Measurements from ENCODE around the gene KCNJ14. TPM values are rescaled to one million over a fixed set of nuclear protein-coding genes. Genes with fewer than 3 reads are reported as not detected.
A peak's percentile ranks its signal among the peaks of the same experiment; 100 is the strongest.

KCNJ14 gene
- polyA plus RNA-seq, 1 of the 3 experiments (the other 2 are of a cell fraction), result 1.2 TPM

DNA sequence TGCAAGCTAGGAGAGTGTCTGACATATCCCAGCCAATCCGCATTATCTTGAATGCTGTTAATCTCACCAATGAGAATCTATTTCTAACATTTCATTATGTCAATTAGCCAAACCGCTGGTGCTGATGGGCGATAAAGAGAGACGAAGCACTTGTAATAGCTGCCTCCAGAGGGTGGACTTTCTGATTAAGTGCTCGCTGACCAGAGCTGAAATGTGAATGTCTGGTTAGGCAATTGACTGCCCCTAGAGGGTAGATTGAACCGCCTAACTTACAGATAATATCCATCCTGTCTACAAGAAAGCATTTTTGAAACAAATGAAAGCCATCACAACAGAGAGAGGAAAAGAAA, 10.1 kb upstream of the KCNJ14 start (continued):
- TF ChIP-seq TAF1 (IDR thresholded peaks at IDR 0.05; ENCODE audit: borderline replicate concordance, low read depth, low read length), result peak; percentile 52; the same call in 1 of the 2 replicates
- no peak for TF ChIP-seq FOXM1 (IDR thresholded peaks at IDR 0.05; ENCODE audit: low read depth)
- TF ChIP-seq SIN3A (IDR thresholded peaks at IDR 0.05; ENCODE audit: borderline replicate concordance, low read depth, low read length), result 0 out of 2 replicates have a peak, but pooled peaks have one; percentile 56
- TF ChIP-seq ELF1 (IDR thresholded peaks at IDR 0.05), result no peak
- TF ChIP-seq RFX5 (IDR thresholded peaks at IDR 0.05; ENCODE audit: low read length), result 0 out of 2 replicates have a peak, but pooled peaks have one; percentile 28
- TF ChIP-seq EP300 (IDR thresholded peaks at IDR 0.05; ENCODE audit: borderline replicate concordance in 1 of 2, low read depth in 1 of 2, low read length in 1 of 2), result peak in 1 of 2 experiments; percentile 77; a peak in 2 of 4 replicates
- TF ChIP-seq NRF1 (IDR thresholded peaks at IDR 0.05; ENCODE audit: low read depth, low read length), result no peak
- no peak for TF ChIP-seq YY1 (IDR thresholded peaks at IDR 0.05; ENCODE audit: low read depth)
- TF ChIP-seq, protein P1, sequence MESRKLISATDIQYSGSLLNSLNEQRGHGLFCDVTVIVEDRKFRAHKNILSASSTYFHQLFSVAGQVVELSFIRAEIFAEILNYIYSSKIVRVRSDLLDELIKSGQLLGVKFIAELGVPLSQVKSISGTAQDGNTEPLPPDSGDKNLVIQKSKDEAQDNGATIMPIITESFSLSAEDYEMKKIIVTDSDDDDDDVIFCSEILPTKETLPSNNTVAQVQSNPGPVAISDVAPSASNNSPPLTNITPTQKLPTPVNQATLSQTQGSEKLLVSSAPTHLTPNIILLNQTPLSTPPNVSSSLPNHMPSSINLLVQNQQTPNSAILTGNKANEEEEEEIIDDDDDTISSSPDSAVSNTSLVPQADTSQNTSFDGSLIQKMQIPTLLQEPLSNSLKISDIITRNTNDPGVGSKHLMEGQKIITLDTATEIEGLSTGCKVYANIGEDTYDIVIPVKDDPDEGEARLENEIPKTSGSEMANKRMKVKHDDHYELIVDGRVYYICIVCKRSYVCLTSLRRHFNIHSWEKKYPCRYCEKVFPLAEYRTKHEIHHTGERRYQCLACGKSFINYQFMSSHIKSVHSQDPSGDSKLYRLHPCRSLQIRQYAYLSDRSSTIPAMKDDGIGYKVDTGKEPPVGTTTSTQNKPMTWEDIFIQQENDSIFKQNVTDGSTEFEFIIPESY (IDR thresholded peaks at IDR 0.05; ENCODE audit: borderline replicate concordance, low read depth), result no peak
- TF ChIP-seq RCOR1 (IDR thresholded peaks at IDR 0.05; ENCODE audit: low read length), result peak; percentile 98
- no peak for TF ChIP-seq TEAD4 (IDR thresholded peaks at IDR 0.05; ENCODE audit: borderline replicate concordance, insufficient read depth)
- TF ChIP-seq MAX (IDR thresholded peaks at IDR 0.05; ENCODE audit: low read depth), result 0 out of 2 replicates have a peak, but pooled peaks have one; percentile 26
- 0 out of 2 replicates have a peak, but pooled peaks have one; percentile 52 for TF ChIP-seq REST (IDR thresholded peaks at IDR 0.05; ENCODE audit: low read depth, low read length)
- peak; percentile 52 for TF ChIP-seq RAD21 (IDR thresholded peaks at IDR 0.05; ENCODE audit: low read length)
- TF ChIP-seq JUND (IDR thresholded peaks at IDR 0.05), result no peak
- TF ChIP-seq EZH2phosphoT487 (IDR thresholded peaks at IDR 0.05; ENCODE audit: borderline replicate concordance, low read depth), result no peak

Measured in SK-N-SH (cell line).